ENCODE results near the gene PAX5.

The PAX5 gene

GRCh38 chr9:36985061-36985768 is 48.9 kb downstream of the PAX5 start:
- TF ChIP-seq, protein P1, sequence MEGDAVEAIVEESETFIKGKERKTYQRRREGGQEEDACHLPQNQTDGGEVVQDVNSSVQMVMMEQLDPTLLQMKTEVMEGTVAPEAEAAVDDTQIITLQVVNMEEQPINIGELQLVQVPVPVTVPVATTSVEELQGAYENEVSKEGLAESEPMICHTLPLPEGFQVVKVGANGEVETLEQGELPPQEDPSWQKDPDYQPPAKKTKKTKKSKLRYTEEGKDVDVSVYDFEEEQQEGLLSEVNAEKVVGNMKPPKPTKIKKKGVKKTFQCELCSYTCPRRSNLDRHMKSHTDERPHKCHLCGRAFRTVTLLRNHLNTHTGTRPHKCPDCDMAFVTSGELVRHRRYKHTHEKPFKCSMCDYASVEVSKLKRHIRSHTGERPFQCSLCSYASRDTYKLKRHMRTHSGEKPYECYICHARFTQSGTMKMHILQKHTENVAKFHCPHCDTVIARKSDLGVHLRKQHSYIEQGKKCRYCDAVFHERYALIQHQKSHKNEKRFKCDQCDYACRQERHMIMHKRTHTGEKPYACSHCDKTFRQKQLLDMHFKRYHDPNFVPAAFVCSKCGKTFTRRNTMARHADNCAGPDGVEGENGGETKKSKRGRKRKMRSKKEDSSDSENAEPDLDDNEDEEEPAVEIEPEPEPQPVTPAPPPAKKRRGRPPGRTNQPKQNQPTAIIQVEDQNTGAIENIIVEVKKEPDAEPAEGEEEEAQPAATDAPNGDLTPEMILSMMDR (conservative IDR thresholded peaks at IDR 0.05) = no peak
- no peak for TF ChIP-seq ZFX (IDR thresholded peaks at IDR 0.05)
- no peak overlapping the region for H3K27ac ChIP-seq

DNA sequence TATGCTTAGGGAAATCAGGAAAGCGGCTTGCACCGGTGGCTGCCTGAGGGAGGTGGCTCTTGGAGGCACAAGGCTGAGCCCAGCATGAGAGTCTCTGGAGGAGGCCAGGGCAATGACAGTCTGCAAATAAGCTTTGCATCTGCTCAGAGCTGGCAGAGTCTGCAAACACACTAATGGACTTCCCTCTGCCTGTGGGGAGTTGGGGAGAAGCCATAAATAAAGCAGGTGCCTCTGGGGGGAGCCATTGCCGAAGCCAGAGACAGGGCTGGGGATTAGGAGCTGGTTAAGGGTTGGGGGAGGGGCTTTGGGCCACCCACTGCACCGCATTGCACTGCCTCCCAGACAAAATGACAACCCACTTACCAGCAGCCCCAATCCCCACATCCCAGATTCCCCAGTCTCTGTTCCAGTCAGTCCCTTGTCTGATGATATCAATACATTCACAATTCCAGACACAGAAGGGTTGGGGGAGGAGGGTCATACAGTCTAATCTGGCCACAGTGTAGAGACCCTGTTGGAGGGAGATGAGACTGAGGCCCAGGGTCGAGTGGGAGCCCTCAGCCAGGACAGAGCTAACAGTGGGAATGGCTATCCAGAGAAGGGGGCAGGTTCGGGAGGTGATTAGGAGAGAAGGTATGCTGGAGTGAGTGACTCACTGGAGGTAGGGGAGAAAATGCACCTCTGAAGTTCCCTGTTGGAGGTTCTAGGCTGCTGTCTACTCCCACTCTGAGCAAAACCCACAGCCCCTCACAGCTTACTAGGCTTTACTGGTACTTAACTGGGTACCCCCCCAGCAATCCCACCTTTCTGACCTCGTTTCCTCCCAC is 53.7 kb downstream of the PAX5 start:
- TF ChIP-seq, protein P1 (conservative IDR thresholded peaks at IDR 0.05) = no peak; the same call in 1 of the 2 replicates
- no peak for TF ChIP-seq ZFX (IDR thresholded peaks at IDR 0.05)
- no peak overlapping the region for H3K27ac ChIP-seq

DNA sequence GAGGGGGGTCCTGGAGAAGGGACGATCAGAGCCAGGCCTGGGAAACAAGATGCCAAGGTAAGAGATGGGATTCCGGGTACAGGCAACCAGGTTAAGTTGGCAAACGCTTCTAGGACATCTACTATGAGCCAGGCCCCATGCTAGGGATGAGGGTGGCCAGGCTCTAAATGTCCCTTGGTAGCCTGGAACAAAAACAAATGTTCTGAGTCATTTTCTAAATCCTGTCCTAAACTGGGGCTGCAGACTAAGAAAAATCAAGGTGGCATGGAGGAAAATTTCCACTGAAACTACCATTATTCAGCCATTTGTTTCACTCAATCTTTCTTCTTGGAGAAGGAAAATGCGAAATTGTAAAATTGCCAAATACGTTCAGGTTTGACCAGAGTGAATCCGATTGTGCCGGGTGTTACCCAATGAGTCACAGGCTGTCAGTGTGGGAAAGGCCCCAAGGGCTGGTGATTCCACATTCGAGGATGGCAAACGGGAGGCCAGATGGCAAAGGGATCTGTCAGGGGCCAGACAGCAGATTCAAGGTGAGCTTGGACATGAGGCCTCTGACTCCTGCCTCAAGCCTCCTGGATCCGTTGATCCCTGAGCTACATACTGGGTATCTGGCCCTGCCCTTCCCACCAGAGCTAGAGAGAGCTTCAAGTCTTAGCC is 57.6 kb downstream of the PAX5 start:
- no peak for TF ChIP-seq ZFX (IDR thresholded peaks at IDR 0.05)
- TF ChIP-seq, protein P1 (conservative IDR thresholded peaks at IDR 0.05) = no peak
- no peak overlapping the region for H3K27ac ChIP-seq

DNA sequence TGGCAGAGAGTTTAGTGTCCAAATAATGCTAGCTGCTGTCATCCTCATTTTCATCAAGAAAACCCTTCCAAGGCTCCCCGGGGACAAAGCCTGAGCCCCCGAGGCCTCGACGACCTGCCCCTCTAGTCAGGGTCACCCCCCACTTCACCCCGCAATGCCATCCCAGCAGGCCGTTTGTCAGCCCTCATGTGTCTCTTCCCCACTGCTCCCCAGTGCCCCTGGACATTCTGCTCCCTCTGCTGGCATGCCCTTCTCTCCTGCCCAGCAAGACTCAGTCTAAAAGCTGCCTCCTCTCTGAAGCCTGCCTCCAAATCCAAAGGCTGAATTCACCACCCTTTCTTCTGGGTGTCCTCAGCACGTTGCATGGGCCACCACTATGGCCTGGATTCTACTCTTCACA is 59.3 kb downstream of the PAX5 start:
- H3K27ac ChIP-seq = no peak overlapping the region

DNA sequence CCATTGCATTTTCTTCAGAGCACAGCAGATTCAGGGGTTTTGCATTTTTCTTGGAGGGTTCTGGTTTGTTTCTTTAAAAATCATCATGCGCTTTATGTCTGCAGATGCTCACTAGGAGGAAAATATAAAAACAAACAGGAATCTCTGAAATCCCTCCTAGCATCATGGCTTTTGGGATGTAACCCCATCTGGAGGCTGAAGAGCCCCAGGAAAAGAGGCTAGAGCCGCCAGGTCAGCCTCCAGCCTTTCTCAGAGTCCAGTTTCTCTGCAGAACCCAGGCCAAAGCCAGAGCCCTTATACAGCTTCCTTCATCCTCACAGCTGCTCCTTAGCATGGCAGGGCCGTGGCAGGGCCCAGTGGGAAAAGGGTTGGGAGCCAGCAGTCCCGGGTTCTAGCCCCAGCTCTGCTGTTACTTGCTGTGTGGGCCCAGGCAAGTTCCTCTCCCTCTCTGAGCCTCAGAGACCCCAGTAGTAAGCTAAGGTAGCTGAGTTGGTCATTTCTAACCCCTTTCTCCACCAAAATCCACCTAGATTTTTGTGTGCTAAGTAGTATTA is 62.1 kb downstream of the PAX5 start:
- no peak overlapping the region for H3K27ac ChIP-seq
- no peak for TF ChIP-seq ZFX (IDR thresholded peaks at IDR 0.05)
- TF ChIP-seq, protein P1 (conservative IDR thresholded peaks at IDR 0.05) = no peak

More for the DNA sequence above, 59.3 kb downstream of the PAX5 start:
- TF ChIP-seq, protein P1 (conservative IDR thresholded peaks at IDR 0.05) = no peak
- no peak for TF ChIP-seq ZFX (IDR thresholded peaks at IDR 0.05)

DNA sequence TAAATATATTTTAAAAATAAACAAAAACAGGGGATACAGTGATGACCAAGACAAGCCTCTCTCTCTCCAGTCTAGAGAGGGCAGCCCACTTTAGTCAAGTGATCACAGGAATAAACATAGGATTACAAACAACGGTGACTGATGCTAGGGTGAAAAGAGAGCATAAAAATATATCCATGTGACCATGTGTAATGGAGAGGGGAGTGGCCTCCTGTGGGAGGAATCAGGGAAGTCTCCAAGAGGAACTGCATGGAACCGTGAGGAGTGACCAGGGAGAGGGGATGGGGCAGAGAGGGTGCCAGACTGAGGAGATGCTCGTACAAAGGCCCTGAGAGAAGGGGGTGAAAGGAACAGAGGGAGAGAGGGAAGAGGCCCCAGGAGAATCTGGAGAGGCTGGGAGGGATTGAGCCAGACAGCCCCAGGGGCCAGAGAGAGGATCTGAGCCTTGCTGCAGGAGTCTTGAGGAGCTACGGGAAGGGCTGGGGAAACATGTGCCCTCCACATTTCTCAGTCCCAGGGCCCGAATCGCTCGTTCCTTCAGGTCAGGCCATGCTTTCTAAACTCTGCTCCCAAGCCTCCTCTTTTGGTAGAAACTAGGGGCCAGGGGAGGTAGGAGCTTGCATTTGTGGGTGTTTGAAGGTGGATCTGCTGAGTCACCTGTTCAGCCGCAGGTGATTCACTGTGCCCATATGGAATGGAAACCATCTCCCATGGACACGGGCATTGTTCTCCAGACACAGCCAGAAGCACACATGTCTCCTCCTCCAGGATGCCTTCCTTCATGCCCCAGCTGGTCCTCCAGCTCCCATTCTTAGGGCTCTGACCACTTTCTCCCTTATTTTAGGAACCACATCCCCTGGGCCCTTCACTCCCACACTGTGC is 63.8 kb downstream of the PAX5 start:
- TF ChIP-seq ZFX (IDR thresholded peaks at IDR 0.05) = no peak
- TF ChIP-seq, protein P1 (conservative IDR thresholded peaks at IDR 0.05) = no peak

More for the DNA sequence above, 63.8 kb downstream of the PAX5 start:
- no peak overlapping the region for H3K27ac ChIP-seq
